Measurements from ENCODE around the gene JTB.

Gene JTB

GRCh38 chr1:153978274-153978909 lies 918 bp upstream of the JTB start:
- DNase-seq = no peak

- no peak for DNase-seq
Observed at GRCh38 chr1:153976819-153977249, 640 bp downstream of the JTB start.

DNA sequence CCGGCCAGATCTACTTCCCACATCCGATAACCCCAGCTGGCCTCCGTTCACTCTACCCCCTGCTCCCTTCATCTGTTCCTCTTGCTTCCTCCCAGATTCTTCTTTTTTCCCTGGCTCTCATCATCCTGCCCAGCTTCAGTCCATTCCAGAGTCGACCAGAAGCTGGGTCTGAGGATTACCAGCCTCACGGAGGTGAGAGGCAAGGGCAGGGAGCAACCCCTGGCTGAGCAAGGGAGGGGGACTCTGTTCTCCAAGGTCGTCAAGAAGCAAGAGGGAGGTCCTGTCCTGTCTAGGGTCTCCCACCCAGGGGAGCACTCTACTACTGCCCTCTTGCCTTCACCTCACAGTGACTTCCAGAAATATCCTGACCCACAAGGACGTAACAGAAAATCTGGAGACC lies 3.9 kb downstream of the JTB start:
- DNase-seq = no peak

DNA sequence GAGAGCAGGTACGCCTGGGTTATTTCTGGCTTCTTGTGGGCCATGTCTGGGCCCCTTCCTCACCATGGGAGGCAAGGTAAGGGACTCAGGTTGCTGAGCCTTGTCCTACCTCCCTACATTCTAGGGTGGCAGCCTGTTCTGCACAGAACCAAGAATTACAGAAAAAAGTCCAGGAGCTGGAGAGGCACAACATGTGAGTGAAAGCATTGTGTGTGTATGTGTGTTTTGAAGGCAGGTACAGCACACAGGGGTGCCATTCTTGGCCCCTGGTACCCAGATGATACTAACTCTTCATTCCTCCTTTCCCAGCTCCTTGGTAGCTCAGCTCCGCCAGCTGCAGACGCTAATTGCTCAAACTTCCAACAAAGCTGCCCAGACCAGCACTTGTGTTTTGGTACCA lies 4.4 kb downstream of the JTB start:
- DNase-seq = no peak

DNA sequence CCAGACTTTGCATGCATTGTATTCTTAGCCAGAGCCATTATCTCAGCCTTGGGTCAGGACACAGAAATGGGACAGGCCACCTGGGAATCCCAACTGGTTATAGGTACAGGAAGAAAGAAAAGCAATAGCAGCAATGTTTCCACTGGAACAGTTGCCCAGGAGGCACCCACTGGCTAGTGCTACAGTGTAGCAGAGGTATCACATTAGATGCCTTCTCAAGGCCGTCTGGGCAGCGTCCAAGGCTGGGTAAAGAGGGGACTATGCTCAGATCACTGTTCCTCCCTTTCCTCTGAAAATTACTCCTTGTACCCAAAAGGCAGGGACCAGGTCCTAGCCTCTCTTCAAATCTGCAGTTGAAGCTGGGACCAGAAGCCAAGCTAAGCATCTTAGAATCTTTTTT lies 7.1 kb downstream of the JTB start:
- no peak for DNase-seq

DNA sequence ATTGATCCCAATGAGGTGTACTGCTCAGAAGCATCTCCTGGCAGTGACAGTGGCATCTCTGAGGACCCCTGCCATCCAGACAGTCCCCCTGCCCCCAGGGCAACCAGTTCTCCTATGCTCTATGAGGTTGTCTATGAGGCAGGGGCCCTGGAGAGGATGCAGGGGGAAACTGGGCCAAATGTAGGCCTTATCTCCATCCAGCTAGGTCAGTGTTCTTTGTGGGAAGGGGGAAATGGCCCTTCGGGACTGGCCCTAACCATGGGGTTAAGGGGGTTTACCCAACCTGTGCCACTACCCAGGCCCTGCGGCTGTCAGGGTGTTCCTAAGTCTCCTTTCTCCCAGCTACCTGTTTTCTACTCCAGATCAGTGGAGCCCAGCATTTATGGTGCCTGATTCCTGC lies 8.5 kb downstream of the JTB start:
- no peak for DNase-seq

DNA sequence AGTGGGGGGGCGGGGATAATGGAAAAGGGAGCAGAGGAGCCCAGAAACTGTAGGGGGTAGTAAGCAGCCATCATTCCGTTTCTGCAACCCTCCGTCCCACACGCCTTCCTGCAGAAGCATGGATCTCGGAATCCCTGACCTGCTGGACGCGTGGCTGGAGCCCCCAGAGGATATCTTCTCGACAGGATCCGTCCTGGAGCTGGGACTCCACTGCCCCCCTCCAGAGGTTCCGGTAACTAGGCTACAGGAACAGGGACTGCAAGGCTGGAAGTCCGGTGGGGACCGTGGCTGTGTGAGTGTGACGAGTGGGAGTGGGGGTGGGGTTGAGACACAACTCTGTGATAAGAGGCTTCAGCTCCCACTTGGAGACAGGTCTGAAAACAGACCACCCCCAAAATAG lies 9.1 kb downstream of the JTB start:
- DNase-seq = no peak

DNA sequence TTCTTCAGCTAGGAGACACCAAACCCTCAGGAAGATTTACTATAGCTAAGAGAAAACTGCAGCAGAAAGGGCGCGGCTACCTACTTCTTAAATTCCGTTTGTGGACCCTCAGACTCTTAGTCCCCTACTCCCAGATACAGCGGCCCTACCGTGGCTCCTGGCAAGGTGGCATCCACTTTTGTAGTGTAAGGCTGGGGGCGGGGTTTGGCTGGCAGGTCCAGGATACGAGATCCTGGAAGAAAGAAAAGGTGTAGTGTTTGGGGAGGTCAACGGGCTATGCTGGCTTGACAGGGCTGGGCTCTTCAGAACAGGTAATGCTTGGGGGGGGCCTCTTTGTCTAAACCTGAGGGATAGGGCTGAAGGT lies 9.5 kb downstream of the JTB start:
- DNase-seq = no peak

- peak; percentile 98 for DNase-seq
Observed at GRCh38 chr1:153967107-153967999, 10.1 kb downstream of the JTB start, which contains the start of gene CREB3L4. TSS of gene CREB3L4 (plus strand) at chr1:153967902. CDS start at chr1:153968526, 624 bp downstream.

GRCh38 chr1:153963850-153964331 lies 13.6 kb downstream of the JTB start:
- DNase-seq = peak; percentile 97

- DNase-seq = peak; percentile 100
Observed at GRCh38 chr1:153963030-153963849, 14.2 kb downstream of the JTB start, which contains the start of gene SLC39A1. TSS of gene SLC39A1 (minus strand) at chr1:153963537. CDS start at chr1:153962715, 822 bp downstream.

GRCh38 chr1:153962088-153963029 lies 15.1 kb downstream of the JTB start:
- DNase-seq = peak; percentile 83

DNA sequence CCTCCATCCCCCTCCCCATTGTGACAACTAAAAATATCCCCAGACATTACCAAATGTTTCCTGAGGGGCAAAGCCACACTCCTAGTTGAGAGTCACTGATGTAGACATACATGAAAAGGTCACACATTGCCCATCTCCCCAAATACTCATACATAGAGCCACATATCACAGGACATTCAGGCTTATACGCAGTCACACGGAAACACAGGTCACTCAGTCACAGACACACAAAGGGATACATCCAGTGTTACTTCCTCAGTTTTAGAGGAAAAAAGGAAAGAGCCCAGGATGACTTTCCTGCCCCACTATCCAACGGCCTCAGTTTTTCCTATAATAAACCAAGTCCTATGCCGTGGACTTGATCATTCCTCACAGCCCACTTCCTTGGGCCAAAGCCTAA lies 16.1 kb downstream of the JTB start:
- DNase-seq = no peak

DNA sequence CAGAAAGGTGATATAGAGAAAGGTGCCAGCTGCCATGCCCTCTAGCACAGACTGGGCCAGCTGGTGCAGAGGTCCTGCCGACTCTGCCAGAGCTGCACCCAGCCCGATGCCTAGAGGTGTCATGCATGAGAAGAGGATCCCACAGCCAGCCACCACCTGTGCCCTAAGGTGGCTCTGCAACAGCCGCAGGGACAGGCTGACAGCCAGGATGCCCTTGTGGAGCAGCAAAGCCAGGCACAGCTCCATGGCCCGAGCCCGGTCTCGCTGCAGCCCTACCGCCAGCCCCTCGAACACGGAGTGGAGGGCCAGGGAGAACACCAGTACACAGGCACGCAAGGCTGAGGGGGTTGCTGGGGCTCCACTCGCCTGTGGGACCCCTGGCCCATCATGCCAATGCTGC lies 17.3 kb downstream of the JTB start:
- no peak for DNase-seq

DNA sequence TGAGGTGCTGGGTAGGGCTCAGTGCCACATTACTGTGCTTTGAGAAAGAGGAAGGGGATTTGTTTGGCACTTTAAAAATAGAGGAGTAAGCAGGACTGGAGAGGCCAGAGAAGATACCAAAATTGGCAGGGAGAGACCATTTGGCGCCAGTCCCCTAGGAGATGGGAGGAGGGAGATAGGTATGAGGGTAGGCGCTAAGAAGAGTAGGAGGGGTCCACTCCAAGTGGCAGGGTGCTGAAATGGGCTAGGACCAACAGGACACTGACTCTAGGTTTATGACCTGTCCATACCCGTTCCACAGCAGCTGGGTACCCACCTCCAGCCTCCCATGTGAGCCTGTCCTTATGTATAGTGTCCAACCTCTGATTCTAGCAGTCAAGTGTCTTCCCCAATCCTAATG lies 18.0 kb downstream of the JTB start:
- no peak for DNase-seq

DNA sequence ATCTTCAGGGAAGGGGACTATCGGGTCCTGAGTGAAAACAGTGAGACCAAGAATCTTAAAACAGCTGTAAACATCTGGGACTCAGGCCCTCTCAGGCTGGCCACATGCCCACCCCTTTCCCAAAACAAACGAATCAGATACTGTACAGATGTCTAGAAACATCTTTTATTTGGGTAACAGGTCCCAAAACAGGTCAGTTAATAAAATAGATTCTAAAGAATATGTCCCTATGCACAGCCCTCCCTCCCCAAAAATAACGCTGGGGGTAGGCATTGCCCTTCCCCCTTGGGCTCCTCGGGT lies 18.6 kb downstream of the JTB start:
- no peak for DNase-seq

DNA sequence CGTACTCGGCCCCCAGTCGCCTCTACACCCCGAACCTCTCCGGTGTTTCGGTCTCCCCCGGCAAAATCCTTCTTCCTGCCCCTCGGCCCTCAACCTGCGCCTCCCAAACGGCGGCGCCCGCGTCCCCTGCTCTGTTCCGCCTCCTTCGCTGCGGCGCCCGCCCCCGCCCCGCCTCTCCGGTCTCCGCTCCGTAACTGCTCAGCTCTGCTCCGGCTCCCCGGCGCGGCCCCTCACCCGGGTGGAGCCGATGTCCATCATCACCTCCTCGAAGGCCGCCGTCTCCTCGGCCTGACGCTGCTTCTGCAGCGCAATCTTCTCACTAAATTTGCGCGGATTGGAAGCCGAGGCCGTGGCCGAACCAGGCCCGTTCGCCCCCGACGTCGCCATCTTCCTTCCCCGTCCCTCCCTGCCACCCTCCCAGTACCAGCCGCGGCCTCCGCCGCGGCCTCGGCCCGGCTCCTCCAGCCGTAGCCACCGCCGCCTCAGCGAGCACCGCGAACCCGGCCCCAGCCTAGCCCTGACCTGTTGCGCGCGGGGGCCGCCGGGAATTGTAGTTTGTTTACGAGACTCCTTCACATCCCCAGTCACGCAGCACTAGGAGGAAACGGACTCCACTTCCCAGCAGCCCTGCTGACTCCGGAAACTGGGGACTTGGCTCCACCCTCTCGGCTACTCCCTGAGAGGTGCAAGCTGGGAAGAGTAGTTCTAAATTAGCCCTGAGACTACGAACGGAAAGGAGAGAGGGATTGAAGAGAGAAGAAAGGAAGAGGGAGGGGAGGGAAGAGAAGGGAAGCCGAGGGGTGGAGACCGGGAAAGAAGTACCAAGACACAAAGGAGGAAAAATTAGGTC lies 19.1 kb downstream of the JTB start, which contains the start of gene CRTC2:
Gene CRTC2, minus strand, starts transcription at position 502 of the 850 bp plus-strand sequence. Its CDS starts 115 bp downstream, at position 387.
- DNase-seq = peak; percentile 100

DNA sequence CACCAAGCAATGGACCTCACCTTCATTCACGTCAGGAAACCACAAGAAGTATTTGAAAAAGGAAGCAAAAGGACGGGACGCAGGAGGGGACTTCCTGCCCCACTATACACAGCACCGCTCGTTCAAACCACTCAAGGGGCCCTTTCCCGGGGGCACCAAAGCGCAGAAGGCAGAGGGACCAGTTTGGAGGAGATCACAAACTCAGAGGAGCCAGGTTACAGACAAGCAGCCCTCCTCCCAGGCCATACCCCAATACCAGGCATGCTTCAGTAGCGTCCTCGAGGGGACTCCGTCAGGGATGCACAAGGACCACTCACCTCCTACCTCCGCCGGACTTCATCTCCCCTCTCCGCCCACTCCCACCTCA lies 19.7 kb downstream of the JTB start:
- no peak for DNase-seq

DNA sequence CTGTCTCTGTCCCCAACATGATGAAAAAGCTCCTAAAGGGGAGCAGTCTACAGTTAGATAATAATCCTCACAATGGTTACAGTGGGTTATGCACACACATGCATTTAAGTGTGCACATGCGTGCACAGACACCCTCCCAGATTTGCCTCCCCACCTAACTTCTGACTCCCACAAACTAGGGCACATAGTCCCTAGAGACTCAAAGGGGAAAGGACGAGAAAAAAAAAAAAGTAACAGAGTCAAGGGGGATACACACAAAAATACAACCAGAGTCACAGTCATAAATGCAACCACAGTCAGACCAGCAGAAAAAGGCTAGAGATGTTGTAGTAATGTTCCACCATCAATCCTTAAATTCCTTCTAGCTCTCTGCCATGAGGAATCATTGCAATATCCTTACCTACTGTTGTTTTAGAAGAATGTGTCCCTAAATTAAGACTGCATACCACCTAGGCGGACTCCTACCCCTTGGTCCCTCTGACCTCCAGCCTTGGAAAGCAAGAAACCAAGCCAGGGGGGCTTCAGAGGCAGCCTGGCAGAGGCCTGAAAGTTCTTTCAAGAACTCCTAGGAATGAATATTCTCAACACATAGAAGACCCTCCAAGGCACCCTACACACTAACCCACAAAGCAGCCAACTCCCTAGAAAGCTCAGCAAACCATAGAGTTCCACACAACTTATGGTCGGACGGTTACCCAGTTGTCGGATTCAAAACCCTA lies 20.3 kb downstream of the JTB start:
- DNase-seq = no peak

- no peak for DNase-seq
Observed at GRCh38 chr1:153954826-153955225, 22.6 kb downstream of the JTB start.
